OCI-M2 (cell line): ENCODE results near the gene SPDYA.
"Not testable (repeated sequence)": the region's sequence is repeated elsewhere in the genome, so short reads cannot be mapped to it uniquely, and the experiment has no call there.

Experiments
- DNase-seq: peaks from one replicate; lab custom pipeline; 2025; ENCODE audit not compliant: unreplicated experiment; lab: John Stamatoyannopoulos, UW

Gene SPDYA

GRCh38 chr2:28810384-28811285 is at the start of gene SPDYA:
TSS of gene SPDYA (plus strand) at chr2:28810834. CDS start at chr2:28816015, 5,181 bp downstream.
- DNase-seq, result no peak

- DNase-seq, result no peak
These were observed 49.2 kb upstream of the SPDYA start for GRCh38 chr2:28761420-28761819.

- DNase-seq, result no peak
These were observed 45.5 kb upstream of the SPDYA start for GRCh38 chr2:28764909-28765711.

GRCh38 chr2:28766070-28766469 is 44.6 kb upstream of the SPDYA start:
- no peak for DNase-seq

- DNase-seq, result no peak
These were observed 43.3 kb upstream of the SPDYA start for GRCh38 chr2:28767337-28767736.

GRCh38 chr2:28768422-28768821 is 42.2 kb upstream of the SPDYA start:
- no peak for DNase-seq

- no peak for DNase-seq
These were observed 41.7 kb upstream of the SPDYA start for GRCh38 chr2:28768952-28769351.

GRCh38 chr2:28772351-28772750 is 38.3 kb upstream of the SPDYA start:
- DNase-seq, result no peak

- no peak for DNase-seq
These were observed 34.2 kb upstream of the SPDYA start for GRCh38 chr2:28776471-28776870.

GRCh38 chr2:28778392-28778791 is 32.2 kb upstream of the SPDYA start:
- DNase-seq, result no peak

- DNase-seq, result no peak
These were observed 31.6 kb upstream of the SPDYA start for GRCh38 chr2:28779001-28779400.

- DNase-seq, result no peak
These were observed 30.1 kb upstream of the SPDYA start for GRCh38 chr2:28780496-28780895.

- no peak for DNase-seq
These were observed 28.2 kb upstream of the SPDYA start for GRCh38 chr2:28782423-28782822.

- not testable (repeated sequence) for DNase-seq
These were observed 26.1 kb upstream of the SPDYA start for GRCh38 chr2:28784570-28784969.

- DNase-seq, result no peak
These were observed 14.0 kb upstream of the SPDYA start for GRCh38 chr2:28796620-28797019.

GRCh38 chr2:28801726-28802125 is 8.9 kb upstream of the SPDYA start:
- no peak for DNase-seq

- no peak for DNase-seq
These were observed 7.6 kb upstream of the SPDYA start for GRCh38 chr2:28802975-28803429.

- DNase-seq, result no peak
These were observed 707 bp upstream of the SPDYA start for GRCh38 chr2:28809927-28810326.

- no peak for DNase-seq
These were observed 7.4 kb downstream of the SPDYA start for GRCh38 chr2:28818053-28818452.

- DNase-seq, result no peak
These were observed 10.8 kb downstream of the SPDYA start for GRCh38 chr2:28821295-28821958.

GRCh38 chr2:28822036-28822435 is 11.4 kb downstream of the SPDYA start:
- DNase-seq, result no peak
